ENCODE measurements around the gene MFSD6.
"Not testable (repeated sequence)": the region's sequence is repeated elsewhere in the genome, so short reads cannot be mapped to it uniquely, and the experiment has no call there.

The MFSD6 gene

GRCh38 chr2:190406805-190407204, 1.4 kb upstream of the MFSD6 start:
- no peak for DNase-seq

DNA sequence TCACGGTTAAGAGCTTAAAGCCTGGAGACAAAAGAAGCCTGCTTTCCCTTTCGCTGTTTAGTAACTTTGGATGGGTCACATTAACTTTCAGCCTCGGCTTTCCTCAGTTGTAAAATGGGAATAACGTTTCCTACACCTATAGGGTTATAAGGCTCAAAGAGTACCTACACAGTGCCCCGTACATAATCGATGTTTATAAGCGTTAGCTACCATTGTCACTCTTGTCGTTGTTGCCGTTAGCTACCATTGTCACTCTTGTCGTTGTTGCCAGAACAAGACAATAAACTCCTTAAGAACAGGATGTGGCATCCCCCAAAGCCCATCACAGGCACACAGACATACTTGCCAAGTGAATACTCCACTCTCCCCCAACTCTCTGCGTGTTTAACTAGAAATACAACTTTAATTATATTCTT, 901 bp upstream of the MFSD6 start:
- peak; percentile 77 for DNase-seq

DNA sequence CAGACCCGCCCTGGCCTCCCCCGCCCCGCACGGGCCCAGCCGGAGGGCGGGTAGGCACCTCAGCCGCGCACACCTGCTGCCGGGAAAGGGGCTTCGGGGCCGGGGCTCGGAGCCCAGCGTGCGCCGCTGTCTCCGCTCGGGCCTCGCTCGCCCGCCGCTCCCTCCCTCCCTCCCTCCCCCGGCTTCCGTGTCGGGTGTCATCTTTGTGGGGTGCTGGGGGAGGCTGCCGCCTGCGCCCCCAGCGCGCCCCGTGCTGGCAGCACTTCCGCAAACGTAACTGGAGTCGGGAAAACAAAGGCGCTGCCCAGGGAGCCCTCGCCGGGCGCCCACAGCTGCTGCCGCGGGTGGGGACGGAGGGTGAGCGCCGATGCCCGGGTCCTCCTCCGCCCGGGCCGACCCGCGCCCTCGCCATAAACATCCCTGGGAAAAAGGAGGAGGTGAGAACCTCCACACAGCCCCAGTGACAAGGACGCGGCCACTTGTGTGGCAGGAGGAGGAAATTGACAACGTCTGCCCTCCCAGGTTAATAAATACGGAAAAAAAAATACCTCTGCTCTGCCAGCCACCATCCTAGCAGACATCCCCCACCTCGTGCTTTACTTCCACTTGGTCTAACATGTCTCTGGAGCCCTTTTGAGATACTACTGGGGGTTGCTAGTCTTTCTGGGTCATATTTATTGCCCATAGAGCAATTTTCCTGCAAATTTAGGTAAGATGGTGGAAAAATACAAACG, 550 bp downstream of the MFSD6 start:
- peak; percentile 83 for DNase-seq

GRCh38 chr2:190409616-190410015, 1.5 kb downstream of the MFSD6 start:
- DNase-seq, result no peak

- no peak for DNase-seq
Measured at GRCh38 chr2:190410166-190410565, 2.0 kb downstream of the MFSD6 start.

DNA sequence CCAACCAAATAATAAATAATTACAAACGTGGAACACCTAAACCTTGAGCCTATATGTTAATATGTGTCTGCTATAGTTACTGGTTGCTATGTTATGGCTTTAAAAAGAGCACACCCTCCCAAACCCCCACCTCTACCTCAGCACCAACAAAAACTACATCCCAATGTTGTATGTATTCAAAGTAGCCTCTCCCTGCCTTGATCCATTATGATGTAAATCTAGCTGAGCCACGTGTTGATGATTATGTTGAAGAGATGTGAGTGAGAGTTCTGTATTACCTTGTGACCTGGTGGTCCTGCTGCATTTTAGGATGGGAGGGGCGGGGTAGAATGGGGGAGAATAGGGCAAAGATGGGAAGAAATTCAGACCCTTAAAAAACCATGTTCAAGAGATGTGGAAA, 4.8 kb downstream of the MFSD6 start:
- no peak for DNase-seq

GRCh38 chr2:190413421-190413820, 5.3 kb downstream of the MFSD6 start:
- no peak for DNase-seq

DNA sequence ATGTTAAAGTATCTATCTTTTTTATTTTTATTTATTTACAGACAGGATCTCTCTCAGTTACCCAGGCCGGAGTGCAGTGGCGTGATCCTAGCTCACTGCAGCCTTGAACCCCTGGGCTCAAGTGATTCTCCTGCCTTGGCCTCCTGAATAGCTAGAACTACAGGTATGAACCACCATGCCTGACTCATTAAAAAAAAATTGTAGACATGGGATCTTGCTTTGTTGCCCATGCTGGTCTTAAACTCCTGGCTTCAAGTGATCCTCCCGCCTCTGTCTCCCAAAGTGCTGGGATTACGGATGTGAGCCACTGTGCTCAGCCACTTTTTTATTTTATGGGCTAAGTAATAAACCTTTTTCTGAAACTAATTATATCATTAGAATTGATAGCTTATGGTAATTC, 7.1 kb downstream of the MFSD6 start:
- no peak for DNase-seq

- no peak for DNase-seq
Measured at GRCh38 chr2:190415794-190416775, 7.9 kb downstream of the MFSD6 start.

GRCh38 chr2:190417045-190417842, 9.1 kb downstream of the MFSD6 start:
- no peak for DNase-seq

DNA sequence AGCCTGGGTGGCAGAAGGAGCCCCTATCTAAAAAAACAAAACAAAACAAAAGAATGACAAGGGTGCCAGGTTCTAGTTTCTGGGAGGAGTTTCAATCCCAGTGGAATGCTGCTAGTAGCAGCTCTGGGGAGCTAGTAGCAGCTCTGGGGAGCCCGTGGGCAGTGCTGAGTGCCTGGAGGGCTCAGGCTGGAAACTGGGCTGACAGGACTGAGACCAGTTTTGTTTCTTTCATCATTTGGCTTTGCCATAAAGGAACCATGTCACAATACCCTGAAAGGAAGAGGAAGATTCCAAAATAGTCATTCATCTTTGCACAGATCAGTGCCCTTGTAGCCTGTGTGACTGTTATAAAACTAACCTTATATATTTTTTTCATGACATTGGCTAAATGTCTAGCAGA, 10.6 kb downstream of the MFSD6 start:
- DNase-seq, result no peak

GRCh38 chr2:190420801-190421200, 12.6 kb downstream of the MFSD6 start:
- no peak for DNase-seq

GRCh38 chr2:190425221-190425866, 17.2 kb downstream of the MFSD6 start:
- no peak for DNase-seq

- no peak for DNase-seq
Measured at GRCh38 chr2:190425883-190426658, 17.9 kb downstream of the MFSD6 start.

- not testable (repeated sequence) for DNase-seq
Measured at GRCh38 chr2:190430866-190431265, 22.7 kb downstream of the MFSD6 start.

GRCh38 chr2:190431907-190432306, 23.8 kb downstream of the MFSD6 start:
- DNase-seq, result no peak

- no peak for DNase-seq
Measured at GRCh38 chr2:190432567-190433231, 24.5 kb downstream of the MFSD6 start.

DNA sequence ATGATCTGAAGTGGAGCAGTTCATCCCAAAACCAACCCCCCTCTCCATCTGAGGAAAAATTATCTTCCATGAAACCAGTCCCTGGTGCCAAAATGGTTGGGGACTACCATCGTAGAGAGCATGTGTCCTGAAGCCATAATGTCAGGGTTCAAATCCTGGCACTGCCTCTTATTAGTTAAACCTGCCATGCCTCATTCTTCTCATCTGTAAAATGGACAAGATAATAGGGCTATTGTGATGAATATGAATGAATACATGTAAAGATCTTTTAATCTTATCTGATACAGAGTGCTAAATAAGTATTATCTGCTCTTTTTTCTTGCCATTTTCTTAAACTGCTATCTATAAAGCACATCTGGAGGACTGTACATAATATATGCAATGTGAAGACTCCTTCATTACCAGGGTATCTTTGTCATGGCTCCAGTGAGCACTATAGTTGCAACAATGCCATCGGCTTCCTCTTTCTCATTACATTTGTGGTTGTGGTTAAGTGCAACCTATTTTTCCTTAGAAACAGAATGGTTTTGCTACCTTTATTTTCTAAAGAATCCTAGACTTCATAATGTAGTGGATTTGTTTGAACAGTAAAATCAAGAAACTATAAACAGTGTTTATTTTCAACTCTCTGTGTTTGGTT, 27.0 kb downstream of the MFSD6 start:
- DNase-seq, result no peak

- DNase-seq, result no peak
Measured at GRCh38 chr2:190436557-190436956, 28.4 kb downstream of the MFSD6 start.

DNA sequence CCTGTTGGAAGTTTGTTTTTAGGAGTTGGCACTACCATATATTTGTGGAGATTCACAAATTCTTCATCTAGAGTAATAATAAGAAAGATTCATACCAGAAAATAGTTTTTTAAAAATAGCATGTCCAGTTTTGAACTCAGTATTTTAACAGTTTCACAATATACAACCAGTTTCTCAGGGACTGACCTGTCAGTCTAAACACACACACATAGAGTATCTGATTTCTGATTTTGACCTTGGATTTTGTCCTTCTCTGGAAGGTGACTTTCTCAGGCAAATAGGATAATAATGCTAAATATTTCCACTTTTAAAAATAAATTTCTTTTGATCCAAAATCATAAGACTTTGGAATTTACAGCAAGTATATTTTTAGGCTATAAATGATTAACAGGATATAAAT, 32.0 kb downstream of the MFSD6 start:
- no peak for DNase-seq

DNA sequence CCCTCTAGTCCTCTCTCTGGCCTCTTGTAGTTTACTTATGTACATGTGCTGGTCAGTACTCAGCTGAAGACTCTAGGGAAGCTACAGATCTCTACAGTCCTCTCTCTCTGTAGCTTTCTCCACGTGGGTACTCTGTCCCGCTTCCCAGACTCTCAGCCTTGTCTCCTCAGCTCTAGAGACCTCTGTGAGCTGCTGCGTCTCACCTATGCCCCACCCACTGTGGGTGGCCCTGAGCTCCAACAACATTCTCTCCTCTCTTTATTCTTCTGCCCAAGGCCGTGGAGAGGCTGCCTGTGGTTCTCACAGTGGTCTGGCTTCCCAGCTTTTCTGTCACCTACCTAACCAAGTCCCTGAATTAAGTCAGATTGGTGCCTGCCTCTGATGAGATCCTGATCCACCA, 33.4 kb downstream of the MFSD6 start:
- DNase-seq, result no peak

Measured in CD4-positive, alpha-beta T cell treated with Interleukin-15 for 1 hour (primary cell).